ENCODE data around the gene LRWD1. TPM values are rescaled to one million over a fixed set of nuclear protein-coding genes. Genes with fewer than 3 reads are reported as not detected.
A peak's percentile ranks its signal among the peaks of the same experiment; 100 is the strongest.

Gene LRWD1
- total RNA-seq = 24.4 TPM

- H3K36me3 ChIP-seq = peaks cover 0 to 2% of the 10 kb centered on the region in 2 donors
- no peaks in the 10 kb centered on the region for H3K9me3 ChIP-seq
- H3K4me3 ChIP-seq = peak within 1 kb of the TSS; percentile 85 to 99
- peaks cover 11 to 15% of the 10 kb centered on the region in 2 donors for H3K4me1 ChIP-seq
- peak in 1 of 3 experiments; percentile 18 for TF ChIP-seq CTCF (IDR thresholded peaks at IDR 0.05)
- intact Hi-C loops (cut with DNase I) = loop anchor here (2.0 kb wide), 1 partner anchor 32 kb away; the partner anchor contains the start of gene ORAI2
- DNase-seq (ENCODE audit: low spot score in 2 of 2) = peak; percentile 67 to 97
- no peaks in the 10 kb centered on the region for H3K27me3 ChIP-seq
- H3K27ac ChIP-seq = peak within 1 kb of the TSS; percentile 64 to 78
Measured at GRCh38 chr7:102464577-102465280, at the start of gene LRWD1, which contains the start of gene ALKBH4. Gene LRWD1 (plus strand): TSS chr7:102464984. CDS start chr7:102465081, 97 bp downstream. Gene ALKBH4 (minus strand): TSS chr7:102464863. CDS start chr7:102464836, 27 bp downstream.

- DNase-seq (ENCODE audit: low spot score in 2 of 2) = no peak
- no peak overlapping the region for H3K27ac ChIP-seq
- H3K4me1 ChIP-seq = no peaks in the 10 kb centered on the region
- TF ChIP-seq CTCF (IDR thresholded peaks at IDR 0.05) = no peak
- H3K27me3 ChIP-seq = no peaks in the 10 kb centered on the region
- no peaks in the 10 kb centered on the region for H3K9me3 ChIP-seq
- peaks cover 33 to 57% of the 10 kb centered on the region in 2 donors for H3K36me3 ChIP-seq
- intact Hi-C loops (cut with DNase I) = no loop called here
- H3K4me3 ChIP-seq = no peak overlapping the region
Measured at GRCh38 chr7:102415685-102416225, 49.0 kb upstream of the LRWD1 start.

- no peak overlapping the region for H3K27ac ChIP-seq
- TF ChIP-seq CTCF (IDR thresholded peaks at IDR 0.05) = no peak
- intact Hi-C loops (cut with DNase I) = no loop called here
- no peaks in the 10 kb centered on the region for H3K9me3 ChIP-seq
- no peak for DNase-seq (ENCODE audit: low spot score in 2 of 2)
- no peaks in the 10 kb centered on the region for H3K4me1 ChIP-seq
- no peaks in the 10 kb centered on the region for H3K27me3 ChIP-seq
- peaks cover 33 to 57% of the 10 kb centered on the region in 2 donors for H3K36me3 ChIP-seq
- H3K4me3 ChIP-seq = no peak overlapping the region
Measured at GRCh38 chr7:102416406-102416805, 48.4 kb upstream of the LRWD1 start.

- Histone ChIP-seq H3K4me3 (no peak overlapping the region), H3K4me1 (no peaks in the 10 kb centered on the region), H3K9me3 (no peaks in the 10 kb centered on the region), H3K27me3 (no peaks in the 10 kb centered on the region), H3K36me3 (peaks cover 35 to 61% of the 10 kb centered on the region in 2 donors), H3K27ac (no peak overlapping the region)
- intact Hi-C loops (cut with DNase I) = no loop called here
- no peak for TF ChIP-seq CTCF (IDR thresholded peaks at IDR 0.05)
- DNase-seq (ENCODE audit: low spot score in 2 of 2) = no peak
Measured at GRCh38 chr7:102417105-102417504, 47.7 kb upstream of the LRWD1 start.

GRCh38 chr7:102418592-102418991 is 46.2 kb upstream of the LRWD1 start:
- intact Hi-C loops (cut with DNase I) = no loop called here
- Histone ChIP-seq H3K36me3 (peaks cover 35 to 56% of the 10 kb centered on the region in 2 donors), H3K27ac (no peak overlapping the region), H3K27me3 (no peaks in the 10 kb centered on the region), H3K4me1 (no peaks in the 10 kb centered on the region), H3K4me3 (no peak overlapping the region), H3K9me3 (no peaks in the 10 kb centered on the region)
- no peak for DNase-seq (ENCODE audit: low spot score in 2 of 2)
- TF ChIP-seq CTCF (IDR thresholded peaks at IDR 0.05) = no peak
